CD14-positive monocyte (primary cell): ENCODE data around the gene GPX3. TPM values are rescaled to one million over a fixed set of nuclear protein-coding genes. Genes with fewer than 3 reads are reported as not detected.
A peak's percentile ranks its signal among the peaks of the same experiment; 100 is the strongest.

Experiments used
- DNase-seq, 3 donors: peaks; one replicate each; pipeline ENCODE4 v3.0.0-alpha.2; 2011 to 2022
- H2AFZ ChIP-seq: 2 replicates; pipeline ENCODE4 v1.6.0; 2012; ENCODE audit warnings: mild to moderate bottlenecking, low read depth, low read length, inconsistent platforms; ENCODE audit not compliant: insufficient read depth, poor library complexity, severe bottlenecking
- H3K27ac ChIP-seq, 2 donors: 1 replicate in 1 of 2; 2 replicates in 1 of 2; pipeline ENCODE4 v1.5.1; 2012 to 2013; ENCODE audit warnings: low read length in 2 of 2, control low read depth in 1 of 2, inconsistent platforms in 1 of 2, low read depth in 1 of 2, mild to moderate bottlenecking in 1 of 2
- H3K27me3 ChIP-seq, 2 donors: one replicate each; pipeline versions ENCODE4 v1.6.0 to v1.6.1; 2011 to 2013; ENCODE audit warnings: low read length in 2 of 2; ENCODE audit not compliant: control insufficient read depth in 2 of 2, insufficient read depth in 2 of 2
- H3K36me3 ChIP-seq, 2 donors: replicated peaks in 1 of 2; 1 replicate in 1 of 2; 2 replicates in 1 of 2; pipeline versions ENCODE4 v1.5.1 to v1.6.1; 2012 to 2013; ENCODE audit warnings: low read length in 2 of 2, control low read depth in 1 of 2, inconsistent platforms in 1 of 2, mild to moderate bottlenecking in 1 of 2; ENCODE audit not compliant: insufficient read depth in 2 of 2, control insufficient read depth in 1 of 2
- H3K4me1 ChIP-seq, 2 donors: 1 replicate in 1 of 2; 2 replicates in 1 of 2; pipeline versions ENCODE4 v1.5.1 to v1.6.1; 2012 to 2013; ENCODE audit warnings: low read length in 2 of 2, control low read depth in 1 of 2, inconsistent platforms in 1 of 2, mild to moderate bottlenecking in 1 of 2, moderate library complexity in 1 of 2; ENCODE audit not compliant: insufficient read depth in 2 of 2, control insufficient read depth in 1 of 2
- H3K4me2 ChIP-seq: replicated peaks from 2 replicates; pipeline ENCODE3; 2012; ENCODE audit warnings: low read length, moderate library complexity, mild to moderate bottlenecking; ENCODE audit not compliant: poor library complexity, severe bottlenecking; ENCODE audit errors: extremely low read depth
- H3K4me3 ChIP-seq, 3 experiments: fragments of 200-600 bp in 1 of 3; sonication (generic) in 1 of 3; replicated peaks in 1 of 3; 1 replicate in 2 of 3; 2 replicates in 1 of 3; pipeline ENCODE4 v1.5.1; 2011 to 2013; ENCODE audit warnings: low read length in 3 of 3, mild to moderate bottlenecking in 3 of 3, control low read depth in 2 of 3, low read depth in 2 of 3, inconsistent platforms in 1 of 3, moderate library complexity in 1 of 3
- H3K79me2 ChIP-seq: 2 replicates; pipeline ENCODE4 v1.6.0; 2012; ENCODE audit warnings: mild to moderate bottlenecking, control low read depth, inconsistent platforms, low read length, moderate library complexity; ENCODE audit not compliant: insufficient read depth
- H3K9ac ChIP-seq: 2 replicates; pipeline ENCODE4 v1.6.0; 2017; ENCODE audit warnings: low read length, mild to moderate bottlenecking; ENCODE audit not compliant: insufficient read depth, poor library complexity, severe bottlenecking
- H3K9me3 ChIP-seq, 2 donors: replicated peaks in 1 of 2; 1 replicate in 1 of 2; 2 replicates in 1 of 2; pipeline versions ENCODE4 v1.5.1 to v1.6.1; 2012 to 2013; ENCODE audit warnings: low read length in 2 of 2, control low read depth in 1 of 2; ENCODE audit not compliant: control insufficient read depth in 1 of 2, insufficient read depth in 1 of 2
- H4K20me1 ChIP-seq: 2 replicates; pipeline ENCODE4 v1.6.0; 2012; ENCODE audit warnings: mild to moderate bottlenecking, low read length, control low read depth, moderate library complexity; ENCODE audit not compliant: insufficient read depth
- H3K27ac Mint-ChIP-seq, 7 donors: one replicate each; pipeline ENCODE4 v1.8.0; 2020; ENCODE audit warnings: mild to moderate bottlenecking in 7 of 7, mixed read lengths in 7 of 7, moderate library complexity in 6 of 7, inconsistent platforms in 2 of 7
- H3K27me3 Mint-ChIP-seq, 3 donors: one replicate each; pipeline ENCODE4 v1.8.0; 2021 to 2022; ENCODE audit warnings: low read depth in 3 of 3, mild to moderate bottlenecking in 3 of 3, mixed read lengths in 3 of 3, moderate library complexity in 3 of 3, inconsistent platforms in 1 of 3
- H3K36me3 Mint-ChIP-seq, 2 donors: one replicate each; pipeline ENCODE4 v1.8.0; 2020; ENCODE audit warnings: mixed read lengths in 2 of 2, inconsistent platforms in 1 of 2, mild to moderate bottlenecking in 1 of 2
- H3K4me1 Mint-ChIP-seq: one replicate; pipeline ENCODE4 v1.8.0; 2020; ENCODE audit warnings: mild to moderate bottlenecking, mixed read lengths
- H3K4me3 Mint-ChIP-seq, 2 donors: one replicate each; pipeline ENCODE4 v1.8.0; 2020; ENCODE audit warnings: mild to moderate bottlenecking in 2 of 2, mixed read lengths in 2 of 2, moderate library complexity in 1 of 2
- H3K9me3 Mint-ChIP-seq, 7 donors: one replicate each; pipeline ENCODE4 v1.8.0; 2020 to 2022; ENCODE audit warnings: mixed read lengths in 7 of 7, mild to moderate bottlenecking in 6 of 7, moderate library complexity in 6 of 7, inconsistent platforms in 2 of 7
- CTCF ChIP-seq: fragments of 200-600 bp; IDR thresholded peaks from one replicate; pipeline ENCODE4 v1.8.0; 2022; ENCODE audit warnings: antibody characterized with exemption, mild to moderate bottlenecking
- WGBS: methylation state at CpG from one replicate; pipeline ENCODE4 v1.1.5; 2013; ENCODE audit warnings: missing lambda C conversion rate; ENCODE audit not compliant: insufficient coverage; 5-methylcytosine and 5-hydroxymethylcytosine counted together
- intact Hi-C, 2 donors: fragments of 100-400 bp; cut with micrococcal nuclease; formaldehyde crosslinking; loops; one replicate each; pipeline versions ENCODE4 v1.15.0 to v1.15.1; 2023
- polyA plus RNA-seq, 3 donors: library from polyadenylated mRNA; depleted of rRNA in 1 of 3; unstranded in 2 of 3; stranded (reverse) in 1 of 3; fragments of 300-500 nt in 2 of 3; fragments of >200 nt in 1 of 3; fragmentation: Illumina TruSeq in 2 of 3; gene quantifications; 1 replicate in 2 of 3; 2 replicates in 1 of 3; pipeline ENCODE4 v1.2.3, GENCODE V29; 2012 to 2021

Gene GPX3
- polyA plus RNA-seq, 3 donors = 3.5 to 12.7 (median 3.8) TPM

- H3K4me3 Mint-ChIP-seq = peak overlapping the region; percentile 62 to 78
- Histone ChIP-seq H4K20me1 (peaks cover 66% of the 10 kb centered on the region), H3K36me3 (peaks cover 29 to 48% of the 10 kb centered on the region in 2 donors), H2AFZ (no peak overlapping the region), H3K4me1 (peaks cover 92 to 99% of the 10 kb centered on the region in 2 donors), H3K27ac (peak overlapping the region; percentile 69 to 90), H3K9me3 (no peaks in the 10 kb centered on the region), H3K79me2 (peaks cover 70% of the 10 kb centered on the region), H3K9ac (peak overlapping the region; percentile 52), H3K27me3 (no peaks in the 10 kb centered on the region), H3K4me2 (peak overlapping the region; percentile 53), H3K4me3 (peak overlapping the region in 1 of 3 experiments; percentile 43)
- peaks cover 99% of the 10 kb centered on the region for H3K4me1 Mint-ChIP-seq
- H3K9me3 Mint-ChIP-seq = no peaks in the 10 kb centered on the region
- DNase-seq = peak; percentile 72 to 84 (median 84)
- TF ChIP-seq CTCF = no peak
- H3K27me3 Mint-ChIP-seq = peaks cover 0 to 4% (median 0%) of the 10 kb centered on the region in 3 donors
- peak overlapping the region; percentile 96 to 99 (median 99) for H3K27ac Mint-ChIP-seq
- intact Hi-C loops = loop anchor here (2.0 to 10.0 kb wide), 5 partner anchors 22 to 196 kb away; partner anchors contain the start of genes ANXA6 (in 1 of the 2), GM2A (in 1 of the 2) and TNIP1 (in 1 of the 2)
- 44% methylated on average over 7 of the region's 7 CpGs for WGBS
- H3K36me3 Mint-ChIP-seq = peaks cover 71 to 89% of the 10 kb centered on the region in 2 donors
Observed at GRCh38 chr5:151058891-151059489, 38.6 kb downstream of the GPX3 start.

GRCh38 chr5:151060742-151061141 lies 40.4 kb downstream of the GPX3 start:
- Histone ChIP-seq H3K27me3 (no peaks in the 10 kb centered on the region), H3K27ac (peak overlapping the region; percentile 69 to 90), H2AFZ (no peak overlapping the region), H3K36me3 (peaks cover 15 to 41% of the 10 kb centered on the region in 2 donors), H3K4me2 (peak overlapping the region; percentile 53), H3K4me1 (peaks cover 98 to 100% of the 10 kb centered on the region in 2 donors), H4K20me1 (peaks cover 71% of the 10 kb centered on the region), H3K4me3 (peak overlapping the region in 1 of 3 experiments; percentile 43), H3K79me2 (peaks cover 77% of the 10 kb centered on the region), H3K9ac (peak overlapping the region; percentile 52), H3K9me3 (no peaks in the 10 kb centered on the region)
- DNase-seq = no peak
- no peak for TF ChIP-seq CTCF
- WGBS = 90% methylated on average over 4 of the region's 6 CpGs
- H3K9me3 Mint-ChIP-seq = no peaks in the 10 kb centered on the region
- H3K27ac Mint-ChIP-seq = peak overlapping the region; percentile 96 to 99 (median 99)
- H3K27me3 Mint-ChIP-seq = peaks cover 0 to 4% (median 0%) of the 10 kb centered on the region in 3 donors
- peaks cover 56 to 83% of the 10 kb centered on the region in 2 donors for H3K36me3 Mint-ChIP-seq
- intact Hi-C loops = no loop called here
- H3K4me1 Mint-ChIP-seq = peaks cover 99% of the 10 kb centered on the region
- H3K4me3 Mint-ChIP-seq = no peak overlapping the region
